DOHH2 (cell line): ENCODE data around the gene DSP.

Source experiments
- H3F3A ChIP-seq: fragments of 200-600 bp; sonication (generic), shearing (Covaris generic); 2 replicates; pipeline ENCODE4 v1.6.0; 2016; ENCODE audit warnings: antibody characterized with exemption, mild to moderate bottlenecking; ENCODE audit not compliant: control insufficient read depth, insufficient read depth
- H3K27ac ChIP-seq: fragments of 200-600 bp; sonication (generic); 2 replicates; pipeline ENCODE4 v1.5.1; 2014; ENCODE audit warnings: low read depth, mild to moderate bottlenecking, low read length, moderate library complexity
- H3K27me3 ChIP-seq: fragments of 200-600 bp; sonication (generic); 2 replicates; pipeline ENCODE4 v1.6.1; 2014; ENCODE audit warnings: mild to moderate bottlenecking, low read length, mixed read lengths; ENCODE audit not compliant: control insufficient read depth
- H3K36me3 ChIP-seq: fragments of 200-600 bp; sonication (generic); 2 replicates; pipeline ENCODE4 v1.6.1; 2014; ENCODE audit warnings: mild to moderate bottlenecking, low read length, moderate library complexity, mixed read lengths; ENCODE audit not compliant: control insufficient read depth
- H3K4me1 ChIP-seq: fragments of 200-600 bp; sonication (generic); 2 replicates; pipeline ENCODE4 v1.6.1; 2014; ENCODE audit warnings: mild to moderate bottlenecking, low read length, mixed read lengths; ENCODE audit not compliant: control insufficient read depth
- H3K4me2 ChIP-seq: fragments of 200-600 bp; sonication (generic); 2 replicates; pipeline ENCODE4 v1.6.0; 2014; ENCODE audit warnings: mild to moderate bottlenecking, low read length, moderate library complexity
- H3K4me3 ChIP-seq: fragments of 200-600 bp; sonication (generic); 2 replicates; pipeline ENCODE4 v1.5.1; 2014; ENCODE audit warnings: mild to moderate bottlenecking, low read length, mixed read lengths
- H3K79me2 ChIP-seq: fragments of 200-600 bp; sonication (generic); 2 replicates; pipeline ENCODE4 v1.6.1; 2014; ENCODE audit warnings: mild to moderate bottlenecking, low read length, mixed read lengths; ENCODE audit not compliant: control insufficient read depth
- H3K9me2 ChIP-seq: fragments of 200-600 bp; sonication (generic); replicated peaks from 2 replicates; pipeline ENCODE4 v1.6.1; 2014; ENCODE audit warnings: mild to moderate bottlenecking, low read length, mixed read lengths; ENCODE audit not compliant: control insufficient read depth
- H3K9me3 ChIP-seq: fragments of 200-600 bp; sonication (generic); 2 replicates; pipeline ENCODE4 v1.6.1; 2014; ENCODE audit warnings: antibody characterized with exemption, low read length, mixed read lengths; ENCODE audit not compliant: control insufficient read depth, insufficient read depth
- H4K20me1 ChIP-seq: fragments of 200-600 bp; sonication (generic); 2 replicates; pipeline ENCODE4 v1.6.0; 2014; ENCODE audit warnings: low read depth, mild to moderate bottlenecking, antibody characterized with exemption, low read length, moderate library complexity; ENCODE audit not compliant: control insufficient read depth, insufficient read depth
- EZH2phosphoT487 ChIP-seq: fragments of 200-600 bp; sonication (generic); IDR thresholded peaks from 2 replicates; pipeline ENCODE4 v1.6.1; 2017; ENCODE audit warnings: borderline replicate concordance, mild to moderate bottlenecking, antibody characterized with exemption, low read length, moderate library complexity, mixed read lengths
- TF ChIP-seq, protein P1 (sequence below): fragments of 200-600 bp; sonication (generic); IDR thresholded peaks from one replicate; pipeline ENCODE4 v1.5.1; 2014; ENCODE audit warnings: antibody characterized with exemption, mild to moderate bottlenecking, low read depth, low read length; ENCODE audit not compliant: poor library complexity, severe bottlenecking

DSP gene

DNA sequence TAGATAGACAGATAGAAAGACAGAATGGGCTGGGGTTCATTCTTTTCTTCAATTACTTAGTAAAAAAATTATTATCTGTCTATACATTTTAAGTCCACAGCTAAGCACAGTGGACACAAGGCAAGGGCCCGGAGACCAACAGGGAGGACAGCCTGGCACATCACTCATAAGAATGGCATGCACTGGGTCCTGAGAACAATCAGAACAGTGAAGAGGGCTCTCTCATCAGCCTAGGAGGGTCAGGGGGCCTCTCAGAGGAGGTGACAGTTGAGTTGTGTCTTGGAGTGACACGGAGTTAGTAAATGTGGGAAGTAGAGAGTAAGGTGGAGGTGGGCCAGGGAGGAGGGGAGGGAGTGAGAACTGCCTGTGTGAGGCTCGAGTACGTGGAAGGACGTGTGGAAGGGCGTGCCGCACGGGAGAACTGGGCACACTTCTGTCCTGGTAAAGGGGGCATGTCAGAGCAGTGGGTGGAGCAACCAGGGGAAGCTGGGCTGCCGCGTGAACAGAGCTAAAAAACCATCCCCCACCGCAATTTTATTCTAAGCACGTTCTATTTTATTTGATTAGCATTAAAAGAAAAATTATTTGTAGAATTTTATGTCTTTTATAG is 45.1 kb upstream of the DSP start:
- no peak overlapping the region for H3K4me3 ChIP-seq
- no peaks in the 10 kb centered on the region for H3K79me2 ChIP-seq
- no peak overlapping the region for H3K27ac ChIP-seq
- H3K9me3 ChIP-seq = no peaks in the 10 kb centered on the region
- H3K9me2 ChIP-seq = no peaks in the 10 kb centered on the region
- H3K4me2 ChIP-seq = no peak overlapping the region
- no peaks in the 10 kb centered on the region for H4K20me1 ChIP-seq
- TF ChIP-seq, protein P1, sequence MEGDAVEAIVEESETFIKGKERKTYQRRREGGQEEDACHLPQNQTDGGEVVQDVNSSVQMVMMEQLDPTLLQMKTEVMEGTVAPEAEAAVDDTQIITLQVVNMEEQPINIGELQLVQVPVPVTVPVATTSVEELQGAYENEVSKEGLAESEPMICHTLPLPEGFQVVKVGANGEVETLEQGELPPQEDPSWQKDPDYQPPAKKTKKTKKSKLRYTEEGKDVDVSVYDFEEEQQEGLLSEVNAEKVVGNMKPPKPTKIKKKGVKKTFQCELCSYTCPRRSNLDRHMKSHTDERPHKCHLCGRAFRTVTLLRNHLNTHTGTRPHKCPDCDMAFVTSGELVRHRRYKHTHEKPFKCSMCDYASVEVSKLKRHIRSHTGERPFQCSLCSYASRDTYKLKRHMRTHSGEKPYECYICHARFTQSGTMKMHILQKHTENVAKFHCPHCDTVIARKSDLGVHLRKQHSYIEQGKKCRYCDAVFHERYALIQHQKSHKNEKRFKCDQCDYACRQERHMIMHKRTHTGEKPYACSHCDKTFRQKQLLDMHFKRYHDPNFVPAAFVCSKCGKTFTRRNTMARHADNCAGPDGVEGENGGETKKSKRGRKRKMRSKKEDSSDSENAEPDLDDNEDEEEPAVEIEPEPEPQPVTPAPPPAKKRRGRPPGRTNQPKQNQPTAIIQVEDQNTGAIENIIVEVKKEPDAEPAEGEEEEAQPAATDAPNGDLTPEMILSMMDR = no peak
- TF ChIP-seq EZH2phosphoT487 = no peak
- no peaks in the 10 kb centered on the region for H3K36me3 ChIP-seq
- no peaks in the 10 kb centered on the region for H3K4me1 ChIP-seq
- H3F3A ChIP-seq = no peaks in the 10 kb centered on the region
- no peaks in the 10 kb centered on the region for H3K27me3 ChIP-seq

DNA sequence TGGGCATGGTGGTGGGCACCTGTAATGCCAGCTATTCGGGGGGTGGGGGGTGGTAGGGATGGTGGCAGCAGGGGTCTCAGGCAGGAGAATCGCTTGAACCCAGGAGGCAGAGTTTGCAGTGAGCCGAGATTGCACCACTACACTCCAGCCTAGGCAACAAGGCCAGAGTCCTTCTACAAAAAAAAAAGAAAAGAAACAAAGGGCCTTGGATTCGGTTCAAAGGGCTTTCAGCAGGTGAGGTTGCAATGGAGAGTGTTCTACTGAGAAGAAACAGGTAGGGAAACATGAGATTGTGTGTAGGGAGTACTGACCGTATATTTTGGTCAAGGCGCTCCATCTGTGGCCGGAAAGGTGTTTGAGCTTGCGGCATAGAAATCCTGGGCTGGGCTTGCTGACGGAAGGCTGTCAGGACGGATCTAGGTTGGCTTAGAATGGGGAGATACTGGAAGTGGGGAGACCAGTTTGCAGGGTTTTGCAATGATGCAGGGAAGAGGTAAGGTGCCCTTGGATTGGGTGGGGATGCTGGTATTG is 40.7 kb upstream of the DSP start:
- Histone ChIP-seq H3K36me3 (no peaks in the 10 kb centered on the region), H3K4me2 (no peak overlapping the region), H3K4me1 (no peaks in the 10 kb centered on the region), H4K20me1 (no peaks in the 10 kb centered on the region), H3K27me3 (no peaks in the 10 kb centered on the region), H3K27ac (no peak overlapping the region), H3K9me3 (no peaks in the 10 kb centered on the region), H3K79me2 (no peaks in the 10 kb centered on the region), H3F3A (no peaks in the 10 kb centered on the region), H3K9me2 (no peaks in the 10 kb centered on the region), H3K4me3 (no peak overlapping the region)
- no peak for TF ChIP-seq EZH2phosphoT487
- TF ChIP-seq, protein P1 = no peak

DNA sequence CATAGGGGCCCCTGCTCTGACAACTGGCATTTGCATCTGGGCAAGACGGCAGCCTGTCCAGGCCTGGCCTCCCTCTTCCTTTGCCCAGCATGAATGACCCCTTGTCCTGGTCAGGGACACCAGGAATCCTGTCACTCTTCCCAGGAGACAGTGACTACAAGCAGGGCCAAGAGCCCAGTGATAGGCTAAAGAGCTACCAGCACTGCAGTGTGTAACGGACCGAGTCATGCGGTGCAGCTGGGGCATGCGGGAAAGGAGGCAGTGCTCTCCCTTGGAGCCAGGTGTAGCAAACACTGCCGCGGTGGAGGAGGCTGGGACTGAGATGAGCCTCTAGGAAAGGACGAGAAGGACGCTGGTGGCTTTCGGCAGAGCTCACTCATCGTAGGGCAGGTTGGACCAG is 38.7 kb upstream of the DSP start:
- no peak overlapping the region for H3K27ac ChIP-seq
- no peaks in the 10 kb centered on the region for H3K4me1 ChIP-seq
- TF ChIP-seq EZH2phosphoT487 = no peak
- TF ChIP-seq, protein P1 = no peak
- no peak overlapping the region for H3K4me3 ChIP-seq
- H3K4me2 ChIP-seq = no peak overlapping the region
- no peaks in the 10 kb centered on the region for H3K79me2 ChIP-seq
- H3K27me3 ChIP-seq = no peaks in the 10 kb centered on the region
- H3K36me3 ChIP-seq = no peaks in the 10 kb centered on the region
- H4K20me1 ChIP-seq = no peaks in the 10 kb centered on the region
- no peaks in the 10 kb centered on the region for H3F3A ChIP-seq
- no peaks in the 10 kb centered on the region for H3K9me3 ChIP-seq
- H3K9me2 ChIP-seq = no peaks in the 10 kb centered on the region
